Karpas-422 (cell line): ENCODE measurements around the gene PLPPR3. TPM values are rescaled to one million over a fixed set of nuclear protein-coding genes. Genes with fewer than 3 reads are reported as not detected.

Source experiments
- DNase-seq: peaks from one replicate; pipeline ENCODE4 v3.0.0-alpha.2; 2015
- H2AFZ ChIP-seq: fragments of 200-600 bp; sonication (generic); 2 replicates; pipeline ENCODE4 v1.6.1; 2014; ENCODE audit warnings: antibody characterized with exemption, low read length, mixed read lengths
- H3K27ac ChIP-seq: fragments of 200-600 bp; sonication (generic); 2 replicates; pipeline ENCODE4 v1.5.1; 2014; ENCODE audit warnings: mild to moderate bottlenecking, low read length, moderate library complexity
- H3K27me3 ChIP-seq: fragments of 200-600 bp; sonication (generic); 2 replicates; pipeline ENCODE4 v1.6.1; 2014; ENCODE audit warnings: low read length, mixed read lengths
- H3K36me3 ChIP-seq: fragments of 200-600 bp; sonication (generic); 2 replicates; pipeline ENCODE4 v1.6.1; 2014; ENCODE audit warnings: low read length, mixed read lengths; ENCODE audit not compliant: insufficient read depth
- H3K4me1 ChIP-seq: fragments of 200-600 bp; sonication (generic); 2 replicates; pipeline ENCODE4 v1.6.1; 2014; ENCODE audit warnings: mild to moderate bottlenecking, low read length, mixed read lengths
- H3K4me2 ChIP-seq: fragments of 200-600 bp; sonication (generic); 2 replicates; pipeline ENCODE4 v1.6.1; 2014; ENCODE audit warnings: low read length, low read depth, mild to moderate bottlenecking; ENCODE audit not compliant: poor library complexity, severe bottlenecking
- H3K4me3 ChIP-seq: fragments of 200-600 bp; sonication (generic); 2 replicates; pipeline ENCODE4 v1.5.1; 2014; ENCODE audit warnings: mild to moderate bottlenecking, antibody characterized with exemption, low read length, mixed read lengths
- H3K79me2 ChIP-seq: fragments of 200-600 bp; sonication (generic); 2 replicates; pipeline ENCODE4 v1.6.1; 2014; ENCODE audit warnings: mild to moderate bottlenecking, low read length, mixed read lengths
- H3K9ac ChIP-seq: fragments of 200-600 bp; sonication (generic); 2 replicates; pipeline ENCODE4 v1.6.0; 2014; ENCODE audit warnings: low read length
- H3K9me2 ChIP-seq: fragments of 200-600 bp; sonication (generic), shearing (Covaris generic); replicated peaks from 2 replicates; pipeline ENCODE4 v1.6.0; 2014; ENCODE audit warnings: mild to moderate bottlenecking, low read length, moderate library complexity; ENCODE audit not compliant: insufficient read depth
- H3K9me3 ChIP-seq: fragments of 300-700, 200-600 bp; sonication (generic); 2 replicates; pipeline ENCODE4 v1.6.1; 2014; ENCODE audit warnings: low read length, mixed read lengths
- H4K20me1 ChIP-seq: fragments of 200-600 bp; sonication (generic); 2 replicates; pipeline ENCODE4 v1.6.1; 2014; ENCODE audit warnings: mild to moderate bottlenecking, antibody characterized with exemption, low read length, low read depth; ENCODE audit not compliant: insufficient read depth
- total RNA-seq: library from RNA; depleted of rRNA; stranded (reverse); fragments of >200 nt; shearing (Covaris generic); gene quantifications from 2 replicates; pipeline ENCODE4 v1.2.3, GENCODE V29; 2014; ENCODE audit warnings: low replicate concordance

PLPPR3 gene
- total RNA-seq, 1 experiment from 2014 or later = not detected

- H3K4me3 ChIP-seq = no peak overlapping the region
- H3K9me3 ChIP-seq = no peaks in the 10 kb centered on the region
- no peaks in the 10 kb centered on the region for H3K9me2 ChIP-seq
- no peaks in the 10 kb centered on the region for H3K4me1 ChIP-seq
- H3K27me3 ChIP-seq = no peaks in the 10 kb centered on the region
- DNase-seq = no peak
- H2AFZ ChIP-seq = no peak overlapping the region
- H3K4me2 ChIP-seq = no peak overlapping the region
- H3K27ac ChIP-seq = no peak overlapping the region
- H3K9ac ChIP-seq = no peak overlapping the region
- H3K79me2 ChIP-seq = 0 out of 2 replicates have a peak, but pooled peaks cover 6% of the 10 kb centered on the region
- peaks cover 32% of the 10 kb centered on the region for H4K20me1 ChIP-seq
- peaks cover 36% of the 10 kb centered on the region for H3K36me3 ChIP-seq
These were observed 11.5 kb downstream of the PLPPR3 start for GRCh38 chr19:810077-810855.

DNA sequence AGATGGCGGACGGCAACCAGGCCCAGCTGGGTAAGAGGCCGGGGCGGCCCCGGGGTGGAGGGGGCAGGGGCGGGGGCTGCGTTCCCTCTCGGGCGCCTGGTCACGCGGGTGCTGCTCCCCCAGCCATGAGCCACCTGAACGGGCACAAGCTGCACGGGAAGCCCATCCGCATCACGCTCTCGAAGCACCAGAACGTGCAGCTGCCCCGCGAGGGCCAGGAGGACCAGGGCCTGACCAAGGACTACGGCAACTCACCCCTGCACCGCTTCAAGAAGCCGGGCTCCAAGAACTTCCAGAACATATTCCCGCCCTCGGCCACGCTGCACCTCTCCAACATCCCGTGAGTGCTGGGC, 13.4 kb downstream of the PLPPR3 start:
- Histone ChIP-seq H3K4me2 (no peak overlapping the region), H2AFZ (no peak overlapping the region), H3K27ac (no peak overlapping the region), H3K9me3 (no peaks in the 10 kb centered on the region), H3K27me3 (no peaks in the 10 kb centered on the region), H3K36me3 (peaks cover 48% of the 10 kb centered on the region), H3K9me2 (no peaks in the 10 kb centered on the region), H3K79me2 (peaks cover 9% of the 10 kb centered on the region), H3K9ac (no peak overlapping the region), H3K4me1 (no peaks in the 10 kb centered on the region), H4K20me1 (peaks cover 46% of the 10 kb centered on the region), H3K4me3 (no peak overlapping the region)
- no peak for DNase-seq

DNA sequence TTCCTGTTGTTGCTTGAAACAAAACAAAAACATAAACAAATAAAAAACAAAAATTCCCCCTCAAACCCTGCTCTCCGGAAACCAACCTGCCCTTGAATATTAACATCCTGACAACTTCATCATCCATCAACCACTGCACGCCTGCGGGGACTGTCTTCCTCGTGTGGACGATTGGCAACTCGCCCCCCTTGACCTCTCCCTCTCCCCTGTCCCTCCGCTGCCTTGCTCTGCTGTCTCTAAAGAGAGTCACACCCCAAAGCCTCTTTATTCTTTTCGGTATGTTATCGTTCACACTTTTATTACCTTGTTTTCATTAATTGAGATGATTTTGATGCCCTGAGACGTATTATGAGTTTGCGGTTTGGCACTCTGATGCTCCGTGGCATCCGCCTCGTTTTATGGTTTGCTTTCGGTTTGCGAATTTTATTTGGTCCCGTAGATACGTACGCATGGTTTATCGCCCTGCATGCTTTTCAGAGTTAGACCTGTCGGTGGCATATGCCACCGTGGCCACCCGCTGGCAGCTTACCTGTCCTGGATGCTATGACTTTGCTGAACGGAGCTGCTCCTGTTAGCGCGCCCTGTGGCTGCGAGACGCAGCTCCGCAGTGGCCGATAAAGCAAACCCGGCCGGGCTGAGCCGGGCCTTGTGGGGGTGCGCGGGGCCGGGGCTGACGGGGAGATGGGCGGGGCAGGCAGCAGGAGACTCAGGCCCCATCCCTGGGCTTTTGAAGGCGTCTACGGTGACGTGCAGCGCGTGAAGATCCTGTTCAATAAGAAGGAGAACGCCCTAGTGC, 13.9 kb downstream of the PLPPR3 start:
- peaks cover 52% of the 10 kb centered on the region for H4K20me1 ChIP-seq
- no peaks in the 10 kb centered on the region for H3K9me2 ChIP-seq
- peaks cover 15% of the 10 kb centered on the region for H3K79me2 ChIP-seq
- H3K9ac ChIP-seq = no peak overlapping the region
- H3K4me1 ChIP-seq = no peaks in the 10 kb centered on the region
- H3K27me3 ChIP-seq = no peaks in the 10 kb centered on the region
- H3K4me2 ChIP-seq = no peak overlapping the region
- no peak for DNase-seq
- H3K27ac ChIP-seq = no peak overlapping the region
- peaks cover 54% of the 10 kb centered on the region for H3K36me3 ChIP-seq
- H3K9me3 ChIP-seq = no peaks in the 10 kb centered on the region
- no peak overlapping the region for H2AFZ ChIP-seq
- no peak overlapping the region for H3K4me3 ChIP-seq

DNA sequence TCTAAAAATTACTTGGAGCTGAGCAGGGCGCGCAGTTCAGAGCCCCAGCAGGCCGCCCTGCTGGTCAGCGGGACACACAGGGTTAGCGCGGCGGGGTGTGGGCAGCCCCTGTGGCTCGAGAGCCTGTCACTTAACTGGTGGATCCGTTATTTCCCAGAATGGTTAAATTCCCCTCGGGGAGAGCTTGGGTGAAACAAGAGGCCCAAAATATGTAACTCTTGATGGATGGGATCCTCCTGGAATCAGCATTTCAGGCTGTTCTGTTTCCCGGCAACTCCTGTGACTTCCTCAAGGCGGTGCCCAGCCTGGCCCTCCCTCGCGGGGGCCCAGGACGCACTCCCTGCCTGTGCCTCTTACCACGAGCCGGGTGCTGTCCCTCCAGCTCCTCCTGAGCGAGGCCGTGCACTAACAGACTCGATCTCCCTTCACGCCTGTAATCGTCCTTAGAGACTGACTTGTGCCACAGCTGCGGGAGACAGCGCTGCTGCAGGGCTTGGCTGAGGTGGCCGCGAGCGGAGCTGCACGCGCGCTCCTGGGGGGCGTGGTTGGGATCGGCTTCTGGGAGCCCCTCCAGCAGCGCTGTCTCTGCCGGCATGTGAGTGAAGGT, 14.8 kb downstream of the PLPPR3 start:
- Histone ChIP-seq H3K27ac (no peak overlapping the region), H3K9me3 (no peaks in the 10 kb centered on the region), H4K20me1 (peaks cover 61% of the 10 kb centered on the region), H3K9me2 (no peaks in the 10 kb centered on the region), H2AFZ (no peak overlapping the region), H3K27me3 (no peaks in the 10 kb centered on the region), H3K36me3 (peaks cover 60% of the 10 kb centered on the region), H3K4me1 (no peaks in the 10 kb centered on the region), H3K9ac (no peak overlapping the region), H3K79me2 (peaks cover 24% of the 10 kb centered on the region), H3K4me2 (no peak overlapping the region), H3K4me3 (no peak overlapping the region)
- no peak for DNase-seq

- peaks cover 34% of the 10 kb centered on the region for H3K79me2 ChIP-seq
- no peak overlapping the region for H3K27ac ChIP-seq
- no peak overlapping the region for H3K9ac ChIP-seq
- no peak overlapping the region for H3K4me3 ChIP-seq
- no peaks in the 10 kb centered on the region for H3K4me1 ChIP-seq
- H4K20me1 ChIP-seq = peaks cover 72% of the 10 kb centered on the region
- H3K9me2 ChIP-seq = no peaks in the 10 kb centered on the region
- H3K9me3 ChIP-seq = no peaks in the 10 kb centered on the region
- H2AFZ ChIP-seq = no peak overlapping the region
- DNase-seq = no peak
- H3K4me2 ChIP-seq = no peak overlapping the region
- H3K27me3 ChIP-seq = no peaks in the 10 kb centered on the region
- H3K36me3 ChIP-seq = peaks cover 66% of the 10 kb centered on the region
These were observed 15.9 kb downstream of the PLPPR3 start for GRCh38 chr19:805600-806550.

DNA sequence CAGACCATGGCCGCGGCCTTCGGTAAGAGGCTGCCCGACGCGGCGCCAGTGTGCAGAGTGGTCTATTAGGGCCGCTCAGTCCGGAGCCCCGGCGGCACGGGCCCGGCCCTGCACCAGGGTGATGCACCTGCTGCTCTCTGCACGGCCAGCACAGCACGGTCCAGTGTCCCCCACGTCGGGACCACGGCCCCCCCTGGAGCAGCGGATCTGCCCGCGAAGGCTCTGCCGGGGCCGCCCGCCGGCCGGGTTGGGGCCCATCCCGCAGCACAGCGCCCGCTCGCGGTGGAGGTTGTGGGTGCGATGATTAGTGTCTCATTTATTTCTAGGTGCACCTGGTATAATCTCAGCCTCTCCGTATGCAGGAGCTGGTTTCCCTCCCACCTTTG, 16.6 kb downstream of the PLPPR3 start:
- Histone ChIP-seq H3K9me3 (no peaks in the 10 kb centered on the region), H3K4me3 (no peak overlapping the region), H3K4me2 (no peak overlapping the region), H2AFZ (no peak overlapping the region), H3K9ac (no peak overlapping the region), H3K27me3 (no peaks in the 10 kb centered on the region), H3K9me2 (no peaks in the 10 kb centered on the region), H4K20me1 (peaks cover 79% of the 10 kb centered on the region), H3K27ac (no peak overlapping the region), H3K4me1 (no peaks in the 10 kb centered on the region), H3K36me3 (peaks cover 65% of the 10 kb centered on the region), H3K79me2 (peaks cover 42% of the 10 kb centered on the region)
- no peak for DNase-seq

GRCh38 chr19:804419-805165, 17.2 kb downstream of the PLPPR3 start:
- Histone ChIP-seq H3K4me3 (no peak overlapping the region), H3K36me3 (peaks cover 65% of the 10 kb centered on the region), H3K4me2 (no peak overlapping the region), H3K9ac (no peak overlapping the region), H3K27ac (no peak overlapping the region), H2AFZ (no peak overlapping the region), H3K9me3 (no peaks in the 10 kb centered on the region), H4K20me1 (peaks cover 80% of the 10 kb centered on the region), H3K4me1 (peaks cover 1% of the 10 kb centered on the region), H3K9me2 (no peaks in the 10 kb centered on the region), H3K27me3 (no peaks in the 10 kb centered on the region), H3K79me2 (peaks cover 47% of the 10 kb centered on the region)
- DNase-seq = no peak
